Activated CD8-positive, alpha-beta memory T cell treated with anti-CD3 and anti-CD28 coated beads, Interleukin-2, amount 50 U/mL, for 24 hours (primary cell): ENCODE measurements around the gene SLC51B.
A peak's percentile ranks its signal among the peaks of the same experiment; 100 is the strongest.
"Not testable (repeated sequence)": the region's sequence is repeated elsewhere in the genome, so short reads cannot be mapped to it uniquely, and the experiment has no call there.

Source experiments
- DNase-seq: peaks from one replicate; pipeline ENCODE4 v3.0.0-alpha.2; 2020; ENCODE audit errors: extremely low read depth

The SLC51B gene

GRCh38 chr15:65044724-65045481 lies at the start of gene SLC51B:
TSS of gene SLC51B (plus strand) at chr15:65045387. CDS start at chr15:65050005, 4,618 bp downstream.
- no peak for DNase-seq

GRCh38 chr15:64997066-64997465 lies 48.1 kb upstream of the SLC51B start:
- no peak for DNase-seq

- DNase-seq, result no peak
Observed at GRCh38 chr15:64997745-64998375, 47.3 kb upstream of the SLC51B start.

GRCh38 chr15:65004993-65005392 lies 40.2 kb upstream of the SLC51B start:
- DNase-seq, result no peak

DNA sequence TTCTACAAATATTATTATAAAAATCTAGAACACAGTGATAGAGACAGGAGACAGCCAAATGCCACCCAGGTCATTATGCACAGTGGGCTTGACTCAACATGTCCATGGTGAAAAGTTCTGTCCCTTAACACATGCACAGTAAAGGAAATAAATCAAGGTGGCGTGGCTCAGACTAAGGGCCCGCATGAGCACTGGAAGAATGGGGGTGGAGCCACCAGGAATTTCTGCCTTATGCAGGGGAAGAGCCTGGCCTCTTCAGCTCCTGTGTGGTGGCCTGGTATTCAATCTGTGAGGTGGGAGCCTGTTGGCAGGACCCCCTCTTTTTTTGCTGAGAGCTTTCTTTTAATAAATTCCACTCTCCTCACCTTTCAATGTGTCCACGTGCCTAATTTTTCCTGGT lies 38.3 kb upstream of the SLC51B start:
- DNase-seq, result no peak

- no peak for DNase-seq
Observed at GRCh38 chr15:65008983-65009382, 36.2 kb upstream of the SLC51B start.

GRCh38 chr15:65011198-65011597 lies 34.0 kb upstream of the SLC51B start:
- not testable (repeated sequence) for DNase-seq

DNA sequence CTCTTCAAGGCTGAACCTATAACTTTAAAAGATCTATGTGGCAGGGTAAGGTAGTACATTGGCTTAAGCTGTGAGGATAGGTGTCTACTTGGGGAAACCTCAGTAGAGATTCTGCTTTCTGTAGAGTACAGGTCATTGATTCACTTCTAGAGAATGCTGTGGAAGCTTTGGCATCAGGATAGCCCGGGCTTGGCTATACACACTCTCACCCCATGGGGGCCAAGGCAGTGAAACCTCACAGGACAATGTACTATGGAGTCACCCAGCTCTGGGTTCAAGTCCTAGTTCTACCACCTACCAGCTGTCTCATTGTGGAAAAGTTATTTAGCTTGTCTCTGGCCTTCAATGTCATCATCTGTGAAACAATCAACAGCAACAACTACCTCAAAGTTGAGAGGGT lies 24.8 kb upstream of the SLC51B start:
- no peak for DNase-seq

DNA sequence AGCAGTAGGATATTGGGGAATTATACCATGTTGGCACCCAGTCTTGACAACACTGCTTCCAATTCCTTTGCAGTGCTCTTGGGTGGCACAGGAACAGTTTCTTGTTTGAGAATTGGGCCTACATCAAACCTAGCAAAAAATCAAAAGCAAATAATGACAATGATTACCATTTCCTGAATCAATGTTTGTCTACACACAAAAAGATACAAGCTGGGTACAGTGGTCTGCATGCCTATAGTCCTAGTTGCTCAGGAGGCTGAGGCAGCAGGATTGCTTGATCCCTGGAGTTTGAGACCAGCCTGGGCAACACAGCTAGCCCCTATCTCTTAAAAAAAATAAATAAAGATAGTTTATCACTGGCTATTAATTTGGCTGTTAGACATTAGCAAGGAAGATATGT lies 23.7 kb upstream of the SLC51B start:
- no peak for DNase-seq

GRCh38 chr15:65026756-65027155 lies 18.4 kb upstream of the SLC51B start:
- DNase-seq, result no peak

- no peak for DNase-seq
Observed at GRCh38 chr15:65027593-65027992, 17.6 kb upstream of the SLC51B start.

DNA sequence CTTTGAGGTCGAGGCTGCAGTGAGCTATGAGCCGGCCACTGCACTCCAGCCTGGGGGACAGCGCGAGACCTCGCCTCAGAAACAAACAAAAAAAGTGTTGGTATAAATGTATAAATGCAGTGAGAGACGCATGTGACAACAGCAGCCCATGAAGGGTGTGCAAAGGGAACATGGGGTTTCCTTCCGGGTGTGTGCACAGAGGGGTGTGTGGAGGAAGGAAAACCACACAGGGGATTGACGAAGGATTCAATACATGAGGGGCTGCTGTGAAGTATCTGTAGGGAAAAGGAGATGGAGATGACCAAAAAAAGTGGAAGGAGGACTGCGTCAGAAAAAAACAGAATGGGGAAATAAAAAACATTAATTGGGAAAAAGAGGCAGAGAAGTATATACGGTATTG lies 16.8 kb upstream of the SLC51B start:
- no peak for DNase-seq

DNA sequence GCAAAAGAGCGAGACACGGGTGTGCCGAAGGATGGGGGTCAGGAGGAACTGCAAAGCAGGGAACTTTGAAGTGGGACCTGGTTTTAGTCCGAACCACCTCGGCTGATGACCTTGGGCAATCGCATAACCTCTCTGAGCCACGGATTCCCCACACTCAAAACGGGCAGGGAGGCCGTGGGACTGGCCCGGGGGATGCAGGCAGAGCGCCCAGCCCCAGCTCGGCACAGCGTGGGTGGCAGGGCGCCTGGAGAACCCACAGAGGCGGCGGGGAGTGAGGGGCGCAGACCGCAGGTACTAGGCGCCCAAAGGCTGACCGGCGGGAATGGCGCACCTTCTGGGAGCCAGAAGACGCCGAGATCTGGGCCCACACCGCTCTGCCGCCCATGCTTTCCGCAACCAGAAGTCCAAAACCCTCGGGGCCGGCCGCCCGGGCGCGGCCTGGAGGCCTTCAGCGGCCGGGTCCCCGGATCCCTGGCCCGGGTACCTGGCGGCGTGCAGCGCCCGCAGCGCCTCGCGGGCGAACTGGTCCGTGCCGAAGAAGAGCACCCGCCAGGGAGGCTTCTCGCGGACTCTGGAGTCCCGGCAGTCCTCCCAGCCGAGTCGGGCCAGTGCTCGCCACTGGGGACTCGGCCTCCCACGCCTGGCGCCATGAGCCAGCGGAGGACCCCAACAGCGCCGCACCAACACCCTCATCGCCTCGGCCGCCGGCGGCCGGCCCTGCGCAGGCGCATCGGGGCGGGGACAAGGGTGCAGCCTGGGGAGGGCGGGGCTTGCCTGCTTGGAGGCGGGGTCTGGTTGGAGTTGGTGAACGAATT lies 16.1 kb upstream of the SLC51B start, which contains the start of gene MTFMT:
TSS of gene MTFMT (minus strand) at position 719 of the 815 bp plus-strand sequence. CDS start at position 693, 26 bp downstream.
- DNase-seq, result peak; percentile 79

DNA sequence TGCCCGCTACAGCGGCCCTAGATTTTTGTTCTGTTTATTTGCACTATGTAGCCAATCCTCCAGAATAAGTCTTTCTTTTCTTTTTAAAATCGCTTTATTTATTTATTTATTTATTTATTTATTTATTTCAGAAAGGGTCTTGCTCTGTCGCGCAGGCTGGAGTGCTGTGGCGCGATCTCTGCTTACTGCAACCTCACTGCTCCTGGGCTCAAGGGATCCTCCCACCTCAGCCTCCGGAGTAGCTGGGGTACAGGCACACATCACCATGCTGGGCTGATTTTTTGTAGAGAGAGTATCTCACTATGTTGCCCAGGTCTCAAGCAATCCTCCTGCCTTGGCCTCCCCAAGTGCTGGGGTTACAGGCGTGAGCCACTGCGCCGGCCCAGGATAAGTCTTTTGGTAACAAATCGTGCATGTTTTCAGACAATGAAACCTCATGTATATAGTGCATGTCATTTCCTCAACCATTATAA lies 15.4 kb upstream of the SLC51B start:
- DNase-seq, result no peak

DNA sequence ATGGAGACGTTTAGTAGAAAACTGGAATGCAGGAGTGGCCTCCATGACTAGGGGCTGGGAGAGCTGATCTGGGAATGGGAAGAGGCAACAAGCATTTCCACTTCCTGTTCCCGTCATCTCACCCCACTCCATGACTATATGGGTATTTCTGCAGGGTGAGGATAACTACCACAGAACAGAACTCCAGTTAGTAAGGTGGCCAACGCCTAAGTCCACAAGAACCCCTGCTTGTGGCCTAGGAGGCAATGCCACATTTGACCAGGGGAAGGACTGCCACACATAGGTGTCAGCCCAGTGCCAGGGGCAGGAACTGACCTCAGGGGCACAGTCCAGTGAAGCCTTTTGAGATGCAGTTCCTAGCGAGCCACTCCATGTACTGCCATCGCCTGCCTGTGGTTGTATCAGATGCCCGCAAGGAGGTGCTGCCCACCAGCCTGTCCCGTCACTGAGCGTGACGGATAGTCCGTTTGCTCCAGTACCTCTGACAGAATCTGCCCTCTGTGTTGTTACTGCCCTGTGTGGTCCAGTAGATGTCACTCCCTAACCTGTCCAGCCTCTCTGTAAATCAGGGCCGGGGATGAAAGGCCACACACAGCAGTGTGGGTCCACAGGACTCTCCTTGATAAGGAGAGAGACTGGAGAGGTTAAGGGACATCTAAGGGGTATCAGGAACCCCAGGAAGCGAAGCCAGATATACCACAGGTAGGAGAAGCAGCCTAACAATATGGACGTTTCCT lies 12.2 kb upstream of the SLC51B start:
- no peak for DNase-seq

DNA sequence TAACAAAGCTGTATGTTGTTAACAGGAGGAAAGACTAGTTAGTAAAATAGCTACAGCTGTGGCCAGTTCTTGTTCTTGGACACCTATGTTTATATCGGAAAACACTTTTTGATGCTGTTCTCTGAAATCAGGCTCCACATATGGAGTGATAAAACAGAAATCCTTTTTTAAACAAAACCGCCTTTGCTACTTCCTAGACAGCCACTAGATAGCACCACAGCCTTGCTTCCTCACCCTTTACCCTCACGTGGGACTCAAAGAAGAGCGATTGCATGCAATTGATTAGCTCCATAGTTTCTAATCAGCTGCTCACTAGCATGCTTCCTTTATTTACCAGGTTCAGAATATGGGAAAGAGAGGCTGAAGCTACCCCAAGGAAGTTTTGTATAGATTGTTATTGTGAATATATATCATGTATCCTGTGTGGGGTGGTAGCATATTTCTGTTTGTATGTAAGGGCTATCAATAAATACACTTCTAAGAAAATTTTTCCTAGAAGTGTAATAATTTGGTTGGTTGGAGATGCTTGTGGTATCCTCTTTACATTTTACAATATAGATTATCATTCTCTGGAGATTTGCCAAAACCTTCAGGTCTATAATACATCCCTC lies 11.4 kb upstream of the SLC51B start:
- no peak for DNase-seq

GRCh38 chr15:65034719-65035118 lies 10.5 kb upstream of the SLC51B start:
- DNase-seq, result no peak

- no peak for DNase-seq
Observed at GRCh38 chr15:65037309-65037708, 7.9 kb upstream of the SLC51B start.

- no peak for DNase-seq
Observed at GRCh38 chr15:65038428-65038827, 6.8 kb upstream of the SLC51B start.

- no peak for DNase-seq
Observed at GRCh38 chr15:65038836-65039235, 6.4 kb upstream of the SLC51B start.

- DNase-seq, result no peak
Observed at GRCh38 chr15:65040461-65040860, 4.7 kb upstream of the SLC51B start.
